GM12878 (cell line): ENCODE measurements around the gene TUBB4B. TPM values are rescaled to one million over a fixed set of nuclear protein-coding genes. Genes with fewer than 3 reads are reported as not detected.
A peak's percentile ranks its signal among the peaks of the same experiment; 100 is the strongest.

Source experiments
- ATAC-seq: fragments of 200-7000 bp; cut with Tn5 transposase; 3 replicates; pipeline ENCODE4 v1.9.1; 2020; ENCODE audit warnings: mild to moderate bottlenecking, moderate library complexity
- BruUV-seq: library from RNA; stranded (reverse); fragments of 400-500 nt; replicated peaks from 2 replicates; lab custom pipeline; 2021; lab: Mats Ljungman, UMichigan
- CTCF ChIA-PET: fragments of 300-600 bp; sonication (Branson Sonifier 250); formaldehyde crosslinking; extraction: SDS; loops from one replicate; lab custom pipeline; 2021; ENCODE audit warnings: inconsistent platforms; lab: Yijun Ruan, JAX
- POLR2A ChIA-PET: fragments of 350-600 bp; formaldehyde crosslinking; extraction: SDS; loops from one replicate; lab custom pipeline; 2021; ENCODE audit warnings: inconsistent platforms; lab: Charles Lee
- RAD21 ChIA-PET: fragments of 300-600 bp; sonication (Branson Sonifier 250); formaldehyde crosslinking; loops from one replicate; lab custom pipeline; 2023; ENCODE audit warnings: antibody characterized with exemption; ENCODE audit not compliant: unreplicated experiment; lab: Charles Lee
- SMC1A ChIA-PET: fragments of 300-600 bp; sonication (Branson Sonifier 250); formaldehyde crosslinking; loops from one replicate; lab custom pipeline; 2023; ENCODE audit not compliant: unreplicated experiment, uncharacterized antibody; lab: Charles Lee
- DNase-seq: peaks from one replicate; pipeline ENCODE4 v3.0.0-alpha.2; 2011; ENCODE audit warnings: low read depth, low spot score
- FAIRE-seq: peaks from 3 replicates; lab custom pipeline; 2011; peaks lifted over from hg19 to GRCh38; lab: Jason Lieb, UNC
- H2AFZ ChIP-seq: 2 replicates; pipeline ENCODE4 v1.6.0; 2011; ENCODE audit warnings: low read depth, low read length, control low read depth; ENCODE audit not compliant: control insufficient read depth
- H3K27ac ChIP-seq: 2 replicates; pipeline ENCODE4 v1.5.1; 2011; ENCODE audit warnings: control low read depth; ENCODE audit not compliant: control insufficient read depth, insufficient read depth
- H3K27me3 ChIP-seq, 2 experiments: replicated peaks in 1 of 2; 2 replicates each; pipeline versions ENCODE4 v1.6.0 to v1.6.1; 2011; ENCODE audit warnings: low read length in 1 of 2; ENCODE audit not compliant: control insufficient read depth in 2 of 2, insufficient read depth in 2 of 2
- H3K36me3 ChIP-seq, 2 experiments: 2 replicates each; pipeline ENCODE4 v1.5.1; 2011; ENCODE audit warnings: low read length in 1 of 2; ENCODE audit not compliant: control insufficient read depth in 2 of 2, insufficient read depth in 2 of 2
- H3K4me1 ChIP-seq: 2 replicates; pipeline ENCODE4 v1.6.1; 2011; ENCODE audit warnings: mild to moderate bottlenecking, low read length, moderate library complexity, mixed read lengths; ENCODE audit not compliant: control insufficient read depth, insufficient read depth
- H3K4me2 ChIP-seq: 2 replicates; pipeline ENCODE4 v1.6.0; 2011; ENCODE audit warnings: control low read depth; ENCODE audit not compliant: control insufficient read depth, insufficient read depth
- H3K4me3 ChIP-seq: fragments of 200-600 bp; sonication (generic); 2 replicates; pipeline ENCODE4 v1.5.1; 2016
- H3K79me2 ChIP-seq: 2 replicates; pipeline ENCODE4 v1.6.0; 2011; ENCODE audit warnings: low read length; ENCODE audit not compliant: control insufficient read depth, insufficient read depth
- H3K9ac ChIP-seq: 2 replicates; pipeline ENCODE4 v1.8.0; 2011; ENCODE audit warnings: low read length, control low read depth, mixed read lengths; ENCODE audit not compliant: control insufficient read depth, insufficient read depth
- H3K9me3 ChIP-seq: replicated peaks from 3 replicates; pipeline ENCODE4 v1.5.1; 2011; ENCODE audit warnings: mild to moderate bottlenecking, low read length; ENCODE audit not compliant: control insufficient read depth, insufficient read depth
- H4K20me1 ChIP-seq: 2 replicates; pipeline ENCODE4 v1.6.0; 2011; ENCODE audit not compliant: control insufficient read depth, insufficient read depth
- BHLHE40 ChIP-seq, 2 experiments: fragments of 450-650 bp in 1 of 2; IDR thresholded peaks; 2 replicates each; pipeline ENCODE4 v1.6.1; 2011 to 2017; ENCODE audit warnings: low read depth in 2 of 2, borderline replicate concordance in 1 of 2, improper control_type of control experiment in 1 of 2, low read length in 1 of 2, mild to moderate bottlenecking in 1 of 2
- CBX3 ChIP-seq: fragments of 200-600 bp; sonication (generic); IDR thresholded peaks from 2 replicates; pipeline ENCODE4 v1.6.1; 2016; ENCODE audit warnings: low read depth, borderline replicate concordance
- CHD4 ChIP-seq: fragments of 200-600 bp; sonication (generic); IDR thresholded peaks from 2 replicates; pipeline ENCODE4 v1.6.1; 2016; ENCODE audit warnings: mild to moderate bottlenecking
- EZH2 ChIP-seq: IDR thresholded peaks from 2 replicates; pipeline ENCODE4 v1.6.1; 2012; ENCODE audit warnings: low read depth, mild to moderate bottlenecking, control low read depth, inconsistent platforms, low read length, borderline replicate concordance; ENCODE audit not compliant: control insufficient read depth
- KLF5 ChIP-seq: fragments of 450-650 bp; IDR thresholded peaks from 2 replicates; pipeline ENCODE4 v1.6.1; 2014; ENCODE audit warnings: mild to moderate bottlenecking; ENCODE audit not compliant: partially characterized antibody
- MTA2 ChIP-seq: fragments of 450-650 bp; IDR thresholded peaks from 2 replicates; pipeline ENCODE4 v1.6.1; 2016; ENCODE audit warnings: low read depth, mild to moderate bottlenecking, moderate library complexity
- MXI1 ChIP-seq: fragments of 150-350 bp; IDR thresholded peaks from 2 replicates; pipeline ENCODE4 v1.6.1; 2011; ENCODE audit warnings: low read depth, mild to moderate bottlenecking, inconsistent platforms, low read length, improper control_type of control experiment
- NBN ChIP-seq: fragments of 450-650 bp; IDR thresholded peaks from 2 replicates; pipeline ENCODE4 v1.6.1; 2016
- NFIC ChIP-seq: IDR thresholded peaks from 2 replicates; pipeline ENCODE4 v1.6.1; 2012; ENCODE audit warnings: low read depth, mild to moderate bottlenecking, inconsistent platforms, low read length, moderate library complexity
- NR2C1 ChIP-seq: fragments of 450-650 bp; IDR thresholded peaks from 2 replicates; pipeline ENCODE4 v1.6.1; 2017; ENCODE audit warnings: antibody characterized with exemption, mild to moderate bottlenecking, moderate library complexity
- NR2F1 ChIP-seq: fragments of 450-650 bp; conservative IDR thresholded peaks from 2 replicates; pipeline ENCODE4 v1.6.1; 2017; ENCODE audit warnings: mild to moderate bottlenecking
- PML ChIP-seq: IDR thresholded peaks from 2 replicates; pipeline ENCODE4 v1.6.1; 2012; ENCODE audit warnings: low read length, inconsistent platforms
- SIX5 ChIP-seq: IDR thresholded peaks from 2 replicates; pipeline ENCODE4 v1.6.1; 2011; ENCODE audit warnings: mild to moderate bottlenecking, low read depth, low read length, moderate library complexity; ENCODE audit not compliant: severe bottlenecking
- SKIL ChIP-seq: fragments of 450-650 bp; IDR thresholded peaks from 2 replicates; pipeline ENCODE4 v1.6.1; 2017; ENCODE audit warnings: mild to moderate bottlenecking, low read depth, inconsistent platforms; ENCODE audit not compliant: poor library complexity, severe bottlenecking
- SREBF2 ChIP-seq: IDR thresholded peaks from 2 replicates; pipeline ENCODE4 v1.6.1; 2012; ENCODE audit warnings: mild to moderate bottlenecking, low read length
- SUZ12 ChIP-seq: fragments of 200-600 bp; sonication (generic); IDR thresholded peaks from one replicate; pipeline ENCODE4 v1.6.1; 2018; ENCODE audit warnings: antibody characterized with exemption, mild to moderate bottlenecking; ENCODE audit not compliant: unreplicated experiment
- TCF7 ChIP-seq: IDR thresholded peaks from 2 replicates; pipeline ENCODE4 v1.6.1; 2014; ENCODE audit warnings: antibody characterized with exemption, borderline replicate concordance
- ZBTB11 ChIP-seq: fragments of 450-650 bp; formaldehyde crosslinking; IDR thresholded peaks from 2 replicates; pipeline ENCODE4 v1.5.0; 2022; ENCODE audit warnings: mild to moderate bottlenecking, missing genetic modification characterization
- WGBS: methylation state at CpG from one replicate; pipeline ENCODE4 v1.1.6; 2016; ENCODE audit warnings: low lambda C conversion rate; ENCODE audit not compliant: insufficient replicate concordance, insufficient coverage; ENCODE audit errors: missing lambda C conversion rate; 5-methylcytosine and 5-hydroxymethylcytosine counted together
- in situ Hi-C: fragments of 300-500 bp; cut with MboI; formaldehyde crosslinking; loops from 9 replicates; pipeline ENCODE4 v1.14.3; 2018; ENCODE audit warnings: mixed read lengths
- intact Hi-C: fragments of 100-400 bp; cut with micrococcal nuclease; formaldehyde crosslinking; loops from one replicate; pipeline ENCODE4 v1.14.2; 2022; ENCODE audit not compliant: unreplicated experiment
- polyA plus RNA-seq, 11 experiments: library from polyadenylated mRNA; depleted of rRNA in 4 of 11; unstranded in 6 of 11; stranded (reverse) in 5 of 11; fragments of >200 nt; fragmentation: Nextera tagmentation in 4 of 11; fragmentation: Illumina TruSeq in 1 of 11; extraction: Ambion mirVana in 4 of 11; extraction: Trizol in 1 of 11; gene quantifications; 1 replicate in 1 of 11; 2 replicates in 10 of 11; pipeline versions ENCODE4 v1.2.1 to v1.2.3, GENCODE V29; 2011 to 2016; ENCODE audit warnings: inconsistent platforms in 2 of 11, missing spikeins in 2 of 11, low read depth in 1 of 11
- total RNA-seq, 4 experiments: library from RNA; depleted of rRNA in 3 of 4; stranded (reverse); fragments of >200 nt in 3 of 4; fragmentation: Illumina TruSeq in 1 of 4; extraction: Trizol in 1 of 4; gene quantifications; 2 replicates each; pipeline versions ENCODE4 v1.2.1 to v1.2.3, GENCODE V29; 2013 to 2021

TUBB4B gene
- total and polyA plus RNA-seq, 10 of the 15 experiments (the other 5 are each of a cell fraction or from before 2014, with no cell fraction given) = 23.0 to 532 (median 254) TPM

- peak overlapping the region; percentile 22; the same call in 1 of the 2 replicates for H3K4me3 ChIP-seq
- no peak for FAIRE-seq
- H2AFZ ChIP-seq = no peak overlapping the region; the same call in 1 of the 2 replicates
- no peaks in the 10 kb centered on the region for H3K79me2 ChIP-seq
- H4K20me1 ChIP-seq = no peaks in the 10 kb centered on the region
- ChIA-PET RAD21 (interaction anchor here (0.5 to 1.8 kb wide), 4 partner anchors 17 to 521 kb away, joined by 3 to 7 read pairs (median 4); partner anchors contain the start of genes NDOR1, TMEM203 and TPRN), CTCF (interaction anchor here (1.1 to 3.7 kb wide), 2 partner anchors 33 to 71 kb away, joined by 3 to 18 read pairs; partner anchors contain the start of genes ANAPC2 and SSNA1), SMC1A (no interaction called here), POLR2A (interaction anchor here (0.8 to 5.5 kb wide), 9 partner anchors 11 to 95 kb away, joined by 3 to 68 read pairs (median 18); partner anchors contain the start of genes NDOR1, TMEM203, TPRN and TUBB4B)
- intact Hi-C loops (loop anchor here (2.0 to 10.0 kb wide), 3 partner anchors 21 to 177 kb away; partner anchors contain the start of genes ANAPC2, NPDC1, SSNA1 and TPRN), in situ Hi-C loops (no loop called here)
- no peak for DNase-seq
- H3K36me3 ChIP-seq = peaks cover 0 to 2% of the 10 kb centered on the region in 2 experiments; a peak in 1 of 4 replicates
- TF ChIP-seq CBX3 (no peak), NFIC (no peak), EZH2 (no peak), SIX5 (no peak), SKIL (no peak), TCF7 (no peak), MXI1 (no peak), NR2C1 (peak; percentile 69), CHD4 (no peak), PML (no peak), BHLHE40 (IDR thresholded peaks at IDR 0.05; ENCODE audit: borderline replicate concordance in 1 of 2, low read depth in 2 of 2, low read length in 1 of 2) (0 out of 4 replicates have a peak, but pooled peaks of 1 of the 2 experiments have one; percentile 7), NR2F1 (peak; percentile 94), ZBTB11 (CRISPR knock-in tag) (no peak), SUZ12 (no peak), SREBF2 (no peak), MTA2 (no peak), NBN (no peak), KLF5 (no peak)
- H3K27ac ChIP-seq = no peak overlapping the region
- no peaks in the 10 kb centered on the region for H3K9me3 ChIP-seq
- BruUV-seq = no TSS peak
- no peak overlapping the region for H3K9ac ChIP-seq
- WGBS = 22% methylated on average over 15 of the region's 61 CpGs
- peak overlapping the region; percentile 55 for H3K4me2 ChIP-seq
- H3K27me3 ChIP-seq = no peaks in the 10 kb centered on the region
- H3K4me1 ChIP-seq = peaks cover 16% of the 10 kb centered on the region
- ATAC-seq = no peak
Measured at GRCh38 chr9:137221506-137222111, 19.5 kb upstream of the TUBB4B start.
